Stimulated activated naive CD4-positive, alpha-beta T cell (primary cell): ENCODE measurements around the gene RAB37.

Experiments used
- DNase-seq, 6 experiments: peaks; one replicate each; lab custom pipeline; 2025; lab: John Stamatoyannopoulos, UW

RAB37 gene

DNA sequence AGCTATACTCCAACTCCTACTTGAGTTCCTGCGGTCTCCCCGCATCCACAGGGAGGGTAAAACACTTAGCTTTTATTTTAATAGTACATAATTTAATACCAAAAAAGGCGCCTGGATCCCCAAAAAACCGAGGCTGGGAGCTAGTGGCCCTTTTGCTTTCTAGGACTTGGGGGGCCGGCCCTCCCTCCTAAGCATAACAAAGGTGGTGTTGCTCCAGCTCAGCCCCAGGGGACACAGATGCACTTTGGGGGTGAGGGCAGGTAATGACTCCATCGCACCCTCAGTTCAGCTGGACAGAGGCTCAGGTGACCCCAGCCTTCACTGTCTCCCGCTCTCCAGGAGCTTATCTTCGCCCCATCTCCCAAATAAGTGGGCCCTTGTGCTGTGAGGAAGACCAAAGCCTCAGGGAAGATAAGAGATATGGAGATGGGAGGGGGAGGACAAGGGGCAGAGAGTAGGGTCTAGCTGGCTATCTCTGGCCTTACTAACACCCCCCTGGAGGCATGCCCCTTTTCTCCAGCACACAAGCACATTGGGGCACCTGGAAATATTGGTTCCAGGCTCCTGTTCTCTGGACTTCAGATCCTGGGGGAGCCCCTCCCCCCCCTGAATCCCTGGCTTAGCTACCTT lies 8.6 kb downstream of the RAB37 start:
- DNase-seq, result no peak

DNA sequence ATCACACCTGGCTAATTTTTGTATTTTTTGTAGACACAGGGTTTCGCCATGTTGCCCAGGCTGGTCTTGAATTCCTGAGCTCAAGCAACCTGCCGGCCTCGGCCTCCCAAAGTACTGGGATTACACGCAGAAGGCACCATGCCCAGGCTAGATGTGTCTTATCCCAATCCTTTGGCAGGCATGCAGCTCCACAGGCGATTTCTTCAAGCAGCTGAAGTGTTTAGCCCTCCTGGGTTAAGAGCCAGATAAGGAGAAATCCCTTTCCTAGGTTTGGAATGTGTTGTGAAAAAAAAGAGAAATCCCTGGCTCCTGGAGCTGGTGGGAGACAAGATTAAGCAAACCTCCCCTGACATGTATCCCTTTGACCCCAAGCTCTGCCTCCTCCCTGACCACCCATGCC lies 9.3 kb downstream of the RAB37 start:
- no peak for DNase-seq

DNA sequence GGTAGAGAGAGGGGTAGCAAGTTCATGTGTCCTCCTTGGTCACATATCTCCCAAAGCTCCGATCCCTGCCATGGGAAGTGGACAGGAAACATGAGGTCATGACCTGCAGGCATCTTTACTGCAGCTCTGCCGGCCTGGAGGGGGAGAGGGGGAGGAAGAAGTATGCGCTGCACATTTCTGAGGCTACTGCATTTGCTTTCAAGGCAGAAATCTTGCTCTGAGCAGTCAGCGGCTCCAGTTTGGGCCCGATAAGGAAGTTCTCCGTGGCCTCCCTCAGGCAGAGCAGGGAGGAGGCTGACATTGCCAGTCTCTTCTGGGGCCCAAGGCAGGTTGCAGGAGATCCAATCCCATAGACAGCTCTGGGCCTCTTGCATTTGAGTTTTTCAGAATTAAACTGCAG lies 9.9 kb downstream of the RAB37 start:
- DNase-seq, result peak in 1 of 6 experiments; percentile 15

DNA sequence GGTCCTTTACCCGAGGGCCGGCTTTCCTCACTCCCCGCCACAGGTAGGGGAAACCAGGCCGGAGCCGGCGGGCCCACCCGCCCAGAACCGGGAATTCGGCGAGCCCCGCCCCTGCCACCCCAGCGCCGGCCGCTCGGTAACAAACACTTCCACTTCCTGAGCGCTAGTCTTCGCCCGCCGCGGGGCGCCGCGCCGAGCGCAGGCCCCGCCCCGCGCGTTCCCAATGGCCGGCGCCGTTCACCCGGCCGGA lies 11.1 kb downstream of the RAB37 start:
- DNase-seq, result no peak

DNA sequence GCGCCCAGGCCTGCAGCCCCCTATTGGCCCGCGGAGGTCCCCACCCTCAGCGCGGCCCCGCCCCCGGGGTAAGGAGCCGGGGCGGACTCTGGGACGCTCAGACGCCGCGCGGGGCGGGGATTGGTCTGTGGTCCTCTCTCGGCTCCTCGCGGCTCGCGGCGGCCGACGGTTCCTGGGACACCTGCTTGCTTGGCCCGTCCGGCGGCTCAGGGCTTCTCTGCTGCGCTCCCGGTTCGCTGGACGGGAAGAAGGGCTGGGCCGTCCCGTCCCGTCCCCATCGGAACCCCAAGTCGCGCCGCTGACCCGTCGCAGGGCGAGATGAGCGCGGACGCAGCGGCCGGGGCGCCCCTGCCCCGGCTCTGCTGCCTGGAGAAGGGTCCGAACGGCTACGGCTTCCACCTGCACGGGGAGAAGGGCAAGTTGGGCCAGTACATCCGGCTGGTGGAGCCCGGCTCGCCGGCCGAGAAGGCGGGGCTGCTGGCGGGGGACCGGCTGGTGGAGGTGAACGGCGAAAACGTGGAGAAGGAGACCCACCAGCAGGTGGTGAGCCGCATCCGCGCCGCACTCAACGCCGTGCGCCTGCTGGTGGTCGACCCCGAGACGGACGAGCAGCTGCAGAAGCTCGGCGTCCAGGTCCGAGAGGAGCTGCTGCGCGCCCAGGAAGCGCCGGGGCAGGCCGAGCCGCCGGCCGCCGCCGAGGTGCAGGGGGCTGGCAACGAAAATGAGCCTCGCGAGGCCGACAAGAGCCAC lies 11.6 kb downstream of the RAB37 start, which contains the start of gene NHERF1:
TSS of gene NHERF1 (plus strand) at position 100 of the 750 bp plus-strand sequence. CDS start at position 319, 219 bp downstream.
- peak; percentile 84 to 92 (median 86) for DNase-seq

DNA sequence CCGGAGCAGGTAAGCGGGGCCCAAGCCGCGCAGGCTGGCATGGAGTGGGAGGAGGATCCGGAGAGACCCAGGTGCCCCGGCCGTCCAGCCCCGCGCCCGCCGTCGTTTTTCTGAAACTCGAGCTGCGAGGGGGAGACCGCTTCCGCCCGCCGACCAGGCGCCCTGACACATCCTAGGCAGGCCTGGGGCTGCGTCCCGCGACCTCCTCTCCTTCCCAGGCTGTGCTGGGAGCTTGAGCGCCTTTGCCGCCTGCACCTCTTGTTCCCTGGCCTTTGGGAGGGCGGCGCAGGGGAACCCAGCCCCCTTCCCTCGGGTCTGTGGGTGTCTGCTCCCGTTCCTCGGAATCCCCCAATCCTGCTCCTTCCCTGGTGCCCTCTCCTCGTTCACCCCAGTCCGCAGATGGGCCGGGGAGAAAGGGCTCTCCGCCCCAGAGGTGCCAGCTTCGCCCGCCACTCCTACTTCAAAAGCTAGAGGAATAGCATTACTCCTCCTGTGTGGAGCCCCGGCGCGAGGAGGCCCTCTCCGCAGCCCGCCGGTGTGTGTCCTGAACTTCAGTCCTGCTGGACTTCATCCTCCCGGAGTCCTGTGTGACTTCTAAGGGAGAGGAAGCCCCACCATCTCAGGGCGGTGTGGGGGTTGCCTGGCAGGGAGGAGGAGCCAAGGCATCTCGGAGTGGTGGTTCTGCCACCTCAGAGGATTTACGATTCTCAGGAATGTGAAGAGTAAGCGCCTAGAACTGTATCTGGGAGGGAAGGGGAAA lies 12.4 kb downstream of the RAB37 start:
- DNase-seq, result peak in 4 of 6 experiments; percentile 31 to 65 (median 46)

DNA sequence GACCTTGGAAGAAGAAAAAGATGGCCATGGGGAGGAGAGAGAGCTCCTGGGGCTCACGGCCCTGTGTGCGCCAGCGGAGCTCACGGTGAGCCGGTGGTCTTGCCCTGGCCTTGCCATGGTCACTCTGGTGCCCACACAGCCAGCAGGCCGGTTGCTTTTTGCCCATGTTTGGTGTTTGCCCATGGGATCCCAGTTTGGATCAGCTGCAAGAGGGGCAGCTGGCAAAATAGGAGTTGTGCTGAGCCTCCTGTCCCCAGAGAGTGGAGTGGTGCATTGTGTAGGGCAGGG lies 12.9 kb downstream of the RAB37 start:
- DNase-seq, result peak in 1 of 6 experiments; percentile 17

DNA sequence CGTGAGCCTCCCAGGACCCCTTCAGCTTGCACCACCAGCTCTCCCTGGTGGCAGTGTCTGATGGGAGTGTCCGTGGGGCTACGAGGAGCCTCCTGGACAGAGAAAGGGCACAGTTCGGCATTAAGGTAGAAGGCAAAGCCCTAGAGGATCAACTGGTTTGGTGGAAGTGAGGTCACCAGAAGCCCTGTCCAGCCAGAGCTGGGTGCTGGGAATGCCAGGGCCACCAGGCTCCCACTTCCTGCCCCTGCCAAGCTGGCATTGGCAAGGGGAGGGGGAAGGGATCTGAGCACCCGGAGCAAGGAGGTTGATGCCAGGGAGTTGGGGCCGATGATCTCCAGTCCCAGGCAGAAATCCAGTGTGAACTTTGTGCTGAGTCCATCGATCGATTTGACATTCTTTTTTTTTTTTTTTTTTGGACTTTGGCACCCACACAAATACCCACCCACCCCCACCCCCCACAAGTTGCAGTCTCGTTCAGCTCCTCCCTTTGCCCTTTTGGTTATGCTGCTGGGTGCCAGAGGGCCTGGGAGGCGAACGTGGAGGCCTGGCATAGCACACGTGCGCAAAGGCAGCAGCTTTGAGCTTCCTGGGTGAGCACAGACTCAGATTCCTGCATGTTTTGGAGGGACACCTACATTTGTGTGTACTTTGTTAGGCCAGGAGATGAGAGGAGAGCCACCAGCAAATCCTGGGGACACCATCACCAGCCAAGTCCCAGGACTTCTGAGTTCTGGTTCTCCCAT lies 13.4 kb downstream of the RAB37 start:
- DNase-seq, result no peak

DNA sequence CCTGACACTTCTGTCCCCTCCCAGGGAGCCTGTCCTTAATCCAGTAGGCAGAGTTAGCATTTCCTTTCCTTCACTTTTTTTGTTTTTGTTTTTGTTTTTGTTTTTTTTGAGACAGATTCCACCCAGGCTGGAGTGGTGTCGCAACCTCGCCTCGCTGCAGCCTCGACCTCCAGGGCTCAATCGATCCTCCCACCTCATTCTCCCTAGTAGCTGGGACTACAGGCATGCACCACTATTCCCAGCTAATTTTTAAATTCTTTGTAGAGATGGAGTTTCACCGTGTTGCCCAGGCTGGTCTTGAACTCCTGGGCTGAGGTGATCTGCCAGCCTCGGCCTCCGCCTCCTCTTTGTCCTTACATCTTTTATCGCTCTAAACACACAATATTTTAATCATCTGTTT lies 15.4 kb downstream of the RAB37 start:
- DNase-seq, result no peak

DNA sequence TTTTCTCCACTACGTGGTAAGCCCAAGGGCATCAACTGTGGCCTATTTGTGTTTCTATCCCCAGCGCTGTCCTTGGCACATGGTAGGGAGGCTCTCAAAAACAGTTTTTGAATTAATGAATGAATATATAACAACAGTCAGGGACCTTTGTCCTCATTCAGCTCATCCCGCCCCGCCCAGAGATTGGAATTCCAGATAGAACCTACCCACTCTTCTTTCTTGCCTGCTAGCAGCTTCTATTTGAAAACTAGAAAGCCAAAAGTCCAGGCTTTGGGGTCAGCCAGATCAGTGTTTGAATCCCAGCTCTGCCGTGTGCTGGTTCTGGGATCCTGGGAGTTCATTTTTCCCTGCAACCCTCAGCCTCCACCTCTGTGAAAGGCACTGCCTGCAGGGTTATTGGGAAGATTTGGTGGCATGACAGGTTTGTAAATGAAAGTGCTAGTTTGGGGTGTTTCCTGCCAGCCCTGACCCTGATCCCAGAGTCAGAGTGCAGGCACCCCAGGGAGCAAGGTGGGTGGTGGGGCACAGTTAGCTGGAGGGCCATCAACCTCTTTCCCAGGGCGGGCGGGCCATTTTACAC lies 15.9 kb downstream of the RAB37 start:
- DNase-seq, result no peak

DNA sequence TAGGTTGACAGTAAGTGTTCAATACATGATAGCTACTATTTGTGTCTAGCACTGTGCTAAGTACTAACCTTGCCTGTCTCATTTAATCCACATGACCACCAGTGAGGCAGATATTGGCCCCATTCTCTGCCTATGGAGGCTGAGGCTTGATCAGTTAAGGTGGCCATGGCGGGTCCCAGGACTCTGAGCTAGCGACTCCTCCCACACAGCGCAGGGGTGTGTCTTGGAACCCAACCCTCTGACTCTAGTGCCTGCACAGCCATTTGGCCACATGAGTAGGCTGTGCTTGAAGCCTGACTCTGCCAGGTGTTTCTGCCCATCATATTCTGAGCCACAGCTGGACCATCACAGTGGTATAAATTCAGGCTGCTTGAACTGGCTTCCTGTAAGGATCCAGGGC lies 17.8 kb downstream of the RAB37 start:
- DNase-seq, result no peak

DNA sequence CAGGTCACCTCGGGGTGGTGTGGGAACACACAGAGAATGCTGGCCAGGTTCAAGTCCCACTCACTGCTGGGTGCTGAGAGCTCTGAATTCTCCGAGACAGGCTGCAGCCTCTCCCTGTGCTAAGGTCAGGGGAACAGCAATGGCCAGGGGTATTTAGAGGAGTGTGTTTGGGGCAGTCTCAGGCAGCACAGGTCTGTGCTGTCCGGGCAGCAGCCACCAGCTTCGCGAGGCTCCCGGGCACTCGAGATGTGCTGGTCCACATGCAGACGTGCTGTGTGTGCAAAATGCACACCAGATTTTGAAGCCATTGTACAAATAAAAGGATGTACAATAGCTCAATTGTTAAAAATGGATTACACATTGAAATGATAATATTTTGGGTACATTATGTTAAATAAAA lies 18.5 kb downstream of the RAB37 start:
- no peak for DNase-seq

DNA sequence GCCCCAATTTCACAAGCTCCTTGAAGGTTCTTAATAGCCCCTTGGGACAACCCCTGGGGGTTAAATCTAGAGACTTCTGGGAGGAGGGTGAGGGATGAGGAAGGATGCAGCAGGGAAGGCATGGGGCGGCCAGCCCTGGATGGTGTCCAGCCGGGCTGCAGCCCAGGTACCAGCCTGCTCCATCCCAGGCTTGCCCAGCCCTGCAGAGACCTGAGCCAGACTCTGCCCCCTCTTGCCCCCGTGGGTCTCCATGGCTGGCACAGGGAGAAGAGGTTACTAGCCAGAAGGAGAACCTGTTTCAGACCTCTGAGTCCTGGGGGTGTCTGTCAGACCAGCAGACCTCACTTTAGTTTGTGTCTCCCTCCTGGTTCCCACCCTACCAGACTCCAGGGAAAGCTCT lies 19.8 kb downstream of the RAB37 start:
- no peak for DNase-seq

DNA sequence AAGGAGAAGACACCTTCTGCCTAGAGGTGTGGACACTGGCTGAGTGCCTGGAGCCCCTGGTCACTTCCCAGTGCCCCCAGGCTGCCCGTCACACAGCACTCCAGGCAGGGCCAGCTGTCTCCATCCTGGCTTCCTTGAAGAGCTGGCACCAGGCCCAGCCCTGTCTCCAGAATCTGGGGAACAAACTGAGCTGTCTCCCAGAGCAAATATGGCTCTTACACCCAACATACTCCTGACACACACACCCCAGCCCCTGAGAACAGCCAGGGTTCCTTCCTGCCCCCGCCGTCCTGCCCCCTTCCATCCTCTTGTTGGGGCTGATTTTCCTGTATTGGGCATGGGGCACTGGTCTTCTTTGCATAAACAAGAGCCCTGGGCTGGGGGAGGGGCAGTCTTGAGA lies 20.4 kb downstream of the RAB37 start:
- DNase-seq, result no peak

DNA sequence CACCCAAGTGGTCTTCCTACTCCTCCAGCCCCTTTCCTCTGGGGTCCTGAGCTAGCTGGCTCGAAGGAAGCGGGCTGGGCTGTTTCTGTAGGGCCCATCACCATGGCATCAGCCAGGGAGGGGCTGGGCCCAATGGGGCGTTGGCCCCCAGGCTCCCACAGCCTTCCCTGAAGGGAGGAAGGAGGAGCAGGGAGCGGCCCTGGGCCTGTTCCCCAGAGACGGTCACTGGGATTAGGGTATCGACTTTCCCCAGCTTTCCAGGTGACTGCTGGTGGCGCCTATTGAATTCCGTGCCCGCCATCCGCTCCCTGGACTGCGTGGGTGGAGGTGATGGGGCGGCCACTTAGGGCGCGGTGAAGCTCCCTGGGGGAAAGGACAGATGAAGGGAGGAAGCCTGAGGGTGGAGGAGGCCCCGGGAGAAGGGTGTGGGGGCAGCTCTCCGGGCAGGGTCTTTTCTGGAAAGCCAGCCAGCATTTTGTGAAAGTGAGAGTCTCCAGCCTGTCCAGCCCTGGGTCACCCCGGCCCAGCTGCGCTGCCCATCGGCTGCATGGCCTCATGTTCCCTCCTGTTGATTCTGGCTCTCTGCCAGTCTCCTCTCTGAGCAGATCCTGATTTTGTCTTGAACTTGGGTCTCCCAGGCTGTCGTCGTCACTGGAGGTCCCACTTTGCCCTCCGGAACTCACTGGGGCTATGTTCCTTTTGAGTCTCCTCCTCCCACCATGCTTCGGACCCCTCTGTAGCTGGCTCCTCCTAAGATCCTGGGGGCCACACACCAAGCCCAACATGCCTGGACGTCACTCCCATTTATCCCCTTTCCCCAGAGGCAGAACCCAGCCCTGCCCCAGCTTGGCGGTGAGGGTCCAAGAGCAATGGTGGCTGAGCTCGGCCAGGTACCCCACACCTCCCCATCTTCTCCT lies 21.1 kb downstream of the RAB37 start:
- no peak for DNase-seq

DNA sequence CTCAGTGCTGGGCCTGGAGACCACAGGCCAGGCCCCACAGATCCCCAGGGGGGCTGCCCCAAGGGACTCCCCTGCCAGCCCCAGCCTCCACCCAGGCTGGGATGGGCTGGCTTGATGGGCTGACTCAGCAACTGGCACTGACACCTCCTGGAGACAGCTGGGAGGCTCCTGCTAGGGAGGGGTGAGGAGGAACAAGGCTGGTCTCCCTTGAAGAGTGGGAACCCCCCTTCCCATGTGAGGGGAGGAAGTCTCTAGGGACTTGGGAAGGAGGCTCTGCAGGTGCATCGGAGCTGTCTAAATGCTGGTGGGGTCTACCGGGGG lies 21.8 kb downstream of the RAB37 start:
- DNase-seq, result peak in 1 of 6 experiments; percentile 20

DNA sequence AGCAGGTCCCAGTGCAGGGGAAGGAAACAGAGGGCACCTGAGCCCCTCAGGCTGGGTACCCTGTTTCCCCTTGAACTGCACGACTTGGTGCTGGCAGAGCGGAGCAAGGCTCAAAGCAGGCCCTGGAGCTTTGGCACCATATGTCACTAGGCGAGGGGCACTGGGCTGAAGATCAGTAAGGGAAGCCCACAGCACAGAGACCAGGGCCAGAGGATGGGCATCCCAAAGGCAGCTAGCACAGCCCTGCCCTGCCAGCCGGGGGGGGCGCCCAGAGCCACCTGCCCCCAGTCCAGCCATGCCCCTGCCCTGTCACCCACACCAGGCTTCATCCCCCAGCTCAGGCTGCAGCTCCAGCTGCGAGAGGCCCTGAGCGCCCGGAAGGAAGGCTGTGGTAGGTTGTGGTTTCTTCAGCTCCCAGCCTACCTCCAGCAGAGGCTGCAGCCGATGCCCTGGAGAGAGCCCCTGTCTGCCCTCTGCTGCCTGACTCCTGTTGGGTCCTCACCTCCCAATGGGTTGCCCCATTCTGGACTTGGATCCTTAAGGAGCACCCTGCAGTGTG lies 22.3 kb downstream of the RAB37 start:
- DNase-seq, result peak; percentile 17 to 52 (median 32)

DNA sequence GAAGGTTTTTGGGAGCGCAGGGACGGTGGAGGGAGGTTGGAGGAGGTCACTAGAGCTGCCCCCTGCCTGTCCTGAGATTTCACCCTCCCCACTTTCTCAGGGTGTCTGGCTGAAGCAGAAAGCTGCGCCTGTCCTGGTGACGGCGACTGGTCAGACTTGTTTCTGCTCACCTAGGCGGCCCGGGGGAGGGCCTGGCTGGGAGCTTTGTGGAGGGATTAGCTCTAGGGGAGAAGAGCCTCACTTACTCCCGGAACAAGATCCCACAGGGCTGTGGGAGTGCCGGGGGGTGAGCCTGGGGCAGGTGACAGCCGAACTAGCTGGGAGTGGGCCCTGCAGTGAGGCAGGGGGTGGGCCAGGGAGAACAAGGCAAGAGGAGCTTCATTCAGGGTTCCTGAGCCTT lies 22.9 kb downstream of the RAB37 start:
- no peak for DNase-seq

DNA sequence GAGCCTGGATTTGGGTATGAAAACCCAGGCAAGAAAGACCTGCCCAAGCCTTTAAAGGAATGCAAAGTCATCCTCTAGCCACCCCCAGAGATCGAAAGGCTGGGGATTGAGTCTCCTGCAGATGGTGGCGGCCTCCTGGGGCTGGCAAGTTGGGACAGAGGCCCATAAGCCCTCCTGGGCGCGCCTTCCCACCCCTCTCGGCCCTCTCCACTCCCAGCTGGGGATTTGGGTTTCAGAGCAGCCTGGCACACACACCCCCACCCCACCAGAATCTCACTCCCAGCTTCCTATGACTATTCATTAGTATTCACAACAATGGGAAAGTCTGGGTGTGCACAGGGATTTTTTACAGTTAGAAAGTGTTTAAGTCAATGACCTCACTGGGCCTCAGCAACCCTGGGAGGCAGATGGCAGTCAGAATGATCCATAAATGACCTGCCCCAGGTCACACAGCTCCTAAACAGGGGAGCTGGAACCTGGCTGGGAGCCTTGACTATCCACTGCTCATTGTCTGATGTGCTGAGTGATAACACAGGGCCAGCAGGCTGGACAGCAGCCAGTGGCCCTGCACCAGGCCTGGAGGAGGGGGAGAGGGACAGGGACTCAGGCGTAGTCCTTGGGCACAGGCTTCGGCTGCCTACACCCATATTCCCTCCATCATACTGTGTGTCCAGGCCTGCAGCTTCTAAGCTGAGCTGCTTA lies 23.5 kb downstream of the RAB37 start:
- no peak for DNase-seq

DNA sequence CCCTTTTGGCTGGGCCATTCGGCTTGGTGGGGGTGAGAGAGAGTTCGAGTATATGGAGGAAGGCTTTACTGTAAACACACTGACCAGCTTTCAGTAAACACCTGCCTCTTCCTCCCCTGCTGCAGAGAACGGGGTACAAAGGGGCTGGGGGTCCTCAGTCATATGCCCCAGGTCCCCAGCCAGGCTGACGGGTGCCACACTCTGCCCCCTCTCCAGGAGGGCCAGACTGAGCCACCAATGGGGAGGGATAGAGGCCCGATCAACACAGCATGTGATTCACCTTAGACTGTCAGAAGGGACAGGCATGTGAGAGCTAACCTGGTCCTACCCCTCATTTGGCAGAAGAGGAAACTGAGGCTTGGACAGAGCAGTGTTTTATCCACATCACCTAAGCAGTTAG lies 24.4 kb downstream of the RAB37 start:
- no peak for DNase-seq

DNA sequence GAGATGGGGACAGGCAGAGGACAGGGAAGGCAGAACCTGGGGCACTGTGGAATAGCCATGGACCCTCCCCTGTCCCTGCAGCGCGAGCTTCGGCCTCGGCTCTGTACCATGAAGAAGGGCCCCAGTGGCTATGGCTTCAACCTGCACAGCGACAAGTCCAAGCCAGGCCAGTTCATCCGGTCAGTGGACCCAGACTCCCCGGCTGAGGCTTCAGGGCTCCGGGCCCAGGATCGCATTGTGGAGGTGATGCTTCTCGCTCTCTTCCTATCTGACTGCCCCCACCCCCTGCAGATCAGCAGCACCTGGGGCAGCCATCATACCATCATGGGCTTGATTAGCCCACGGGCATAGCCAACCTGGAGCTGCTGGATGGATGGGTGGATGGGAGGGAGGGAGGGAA lies 24.9 kb downstream of the RAB37 start:
- DNase-seq, result no peak
